Glutamatergic neuron (in vitro differentiated cells): Measurements from ENCODE around the gene TPCN2. TPM values are rescaled to one million over a fixed set of nuclear protein-coding genes. Genes with fewer than 3 reads are reported as not detected.

Experiments
- DNase-seq: peaks from one replicate; pipeline ENCODE4 v3.0.0; 2022
- H3K27ac Mint-ChIP-seq: one replicate; pipeline ENCODE4 v1.8.0; 2020; ENCODE audit warnings: mild to moderate bottlenecking, mixed read lengths, inconsistent platforms; ENCODE audit not compliant: unreplicated experiment
- H3K27me3 Mint-ChIP-seq: one replicate; pipeline ENCODE4 v1.8.0; 2020; ENCODE audit warnings: mild to moderate bottlenecking, moderate library complexity, mixed read lengths, inconsistent platforms; ENCODE audit not compliant: unreplicated experiment
- H3K36me3 Mint-ChIP-seq: one replicate; pipeline ENCODE4 v1.8.0; 2020; ENCODE audit warnings: mild to moderate bottlenecking, mixed read lengths, inconsistent platforms; ENCODE audit not compliant: unreplicated experiment
- H3K4me1 Mint-ChIP-seq: one replicate; pipeline ENCODE4 v1.8.0; 2020; ENCODE audit warnings: mild to moderate bottlenecking, low read depth, mixed read lengths, inconsistent platforms; ENCODE audit not compliant: unreplicated experiment
- H3K4me3 Mint-ChIP-seq: one replicate; pipeline ENCODE4 v1.8.0; 2020; ENCODE audit warnings: mild to moderate bottlenecking, mixed read lengths, inconsistent platforms; ENCODE audit not compliant: unreplicated experiment
- H3K9me3 Mint-ChIP-seq: one replicate; pipeline ENCODE4 v1.8.0; 2020; ENCODE audit warnings: mild to moderate bottlenecking, moderate library complexity, mixed read lengths, inconsistent platforms; ENCODE audit not compliant: unreplicated experiment
- CTCF ChIP-seq: fragments of 200-600 bp; sonication (generic); IDR thresholded peaks from one replicate; pipeline ENCODE4 v1.5.0; 2021; ENCODE audit not compliant: partially characterized antibody, unreplicated experiment
- microRNA-seq: library from miRNA; unstranded; fragments of <30 nt; microRNA quantifications from one replicate; pipeline ENCODE4, GENCODE V29; 2020; ENCODE audit not compliant: unreplicated experiment
- total RNA-seq: library from RNA; stranded (reverse); fragmentation: NEBNext Ultra II Directional; extraction: Animal tissue kit (Norgen Biotek cat#: 25700); gene quantifications from one replicate; pipeline ENCODE4 v1.2.1, GENCODE V29; 2021; ENCODE audit not compliant: unreplicated experiment

The TPCN2 gene
- total RNA-seq, 1 donor from 2014 or later: 17.2 TPM

DNA sequence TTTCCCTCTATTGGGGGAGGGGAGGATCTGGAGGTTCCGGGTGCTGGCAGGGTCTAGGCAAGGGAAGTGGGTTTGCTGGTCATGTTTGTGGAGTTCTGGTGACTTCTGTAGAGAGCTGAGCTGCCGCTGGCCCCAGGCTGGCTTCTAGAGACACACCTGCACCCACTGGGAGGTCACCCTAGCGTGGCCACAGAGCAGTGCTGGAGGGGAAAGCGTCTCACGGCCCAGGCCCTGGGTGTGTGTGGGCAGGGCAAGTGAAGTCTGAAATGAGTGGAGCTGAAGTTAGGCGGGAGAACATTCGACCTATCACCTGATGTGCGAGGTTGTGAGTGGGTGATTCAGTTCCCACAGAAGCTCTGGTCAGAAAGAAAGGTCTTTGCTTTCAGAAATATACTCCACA is 134.9 kb downstream of the TPCN2 start:
- peaks cover 10% of the 10 kb centered on the region for H3K36me3 Mint-ChIP-seq
- H3K9me3 Mint-ChIP-seq: peaks cover 4% of the 10 kb centered on the region
- H3K4me1 Mint-ChIP-seq: peaks cover 5% of the 10 kb centered on the region
- H3K4me3 Mint-ChIP-seq: no peak overlapping the region
- H3K27ac Mint-ChIP-seq: no peak overlapping the region
- TF ChIP-seq CTCF: no peak
- H3K27me3 Mint-ChIP-seq: peaks cover 3% of the 10 kb centered on the region
- DNase-seq: no peak

Small RNAs within 50 kb of the gene (microRNA-seq; reads per million reads assigned to microRNA genes)
- 2.6 reads per million, percentile 18 among the genes with 10 or more reads in this experiment for gene MIR3164

Other genes starting within 250 kb of the TPCN2 start
- gene CPT1A, start 207.0 kb upstream of the TPCN2 start, total RNA-seq: 4.1 TPM
- 54.3 TPM for gene MRPL21, start 145.1 kb upstream of the TPCN2 start, total RNA-seq
- gene IGHMBP2, start 145.0 kb upstream of the TPCN2 start, total RNA-seq: 30.8 TPM
- gene MRGPRD, start 67.9 kb upstream of the TPCN2 start, total RNA-seq: not detected
- 1.0 TPM for gene MRGPRF, start 35.7 kb upstream of the TPCN2 start, total RNA-seq
- 0.32 TPM for gene SMIM38, start 107.0 kb downstream of the TPCN2 start, total RNA-seq
- gene MYEOV, start 245.2 kb downstream of the TPCN2 start, total RNA-seq: not detected